GM19099 (cell line): Measurements from ENCODE around the gene PRRT1.

Source experiments
- POLR2A ChIP-seq: IDR thresholded peaks from 3 replicates; pipeline ENCODE4 v1.6.1; 2011; ENCODE audit warnings: low read depth; ENCODE audit not compliant: insufficient read length; ENCODE audit errors: extremely low read depth

The PRRT1 gene

GRCh38 chr6:32123681-32124080, 28.1 kb downstream of the PRRT1 start:
- TF ChIP-seq POLR2A = no peak

GRCh38 chr6:32120573-32121059, 31.1 kb downstream of the PRRT1 start:
- no peak for TF ChIP-seq POLR2A

GRCh38 chr6:32118782-32119628, 32.7 kb downstream of the PRRT1 start:
- no peak for TF ChIP-seq POLR2A

GRCh38 chr6:32117461-32117860, 34.3 kb downstream of the PRRT1 start:
- TF ChIP-seq POLR2A = no peak

GRCh38 chr6:32116674-32117073, 35.1 kb downstream of the PRRT1 start:
- TF ChIP-seq POLR2A = no peak

GRCh38 chr6:32115623-32116022, 36.1 kb downstream of the PRRT1 start:
- TF ChIP-seq POLR2A = no peak

GRCh38 chr6:32114796-32115195, 36.9 kb downstream of the PRRT1 start:
- TF ChIP-seq POLR2A = no peak

- TF ChIP-seq POLR2A = no peak
These were observed 38.1 kb downstream of the PRRT1 start for GRCh38 chr6:32113386-32114352.

- TF ChIP-seq POLR2A = no peak
These were observed 39.2 kb downstream of the PRRT1 start for GRCh38 chr6:32112431-32112980.

- TF ChIP-seq POLR2A = no peak
These were observed 40.2 kb downstream of the PRRT1 start for GRCh38 chr6:32111424-32112066.

GRCh38 chr6:32110632-32111031, 41.1 kb downstream of the PRRT1 start:
- TF ChIP-seq POLR2A = no peak

GRCh38 chr6:32109765-32110160, 42.0 kb downstream of the PRRT1 start:
- no peak for TF ChIP-seq POLR2A

GRCh38 chr6:32109114-32109764, 42.5 kb downstream of the PRRT1 start, which contains the start of gene TNXB:
TNXB (minus strand) TSS chr6:32109338; CDS start chr6:32098198, 11,140 bp downstream.
- TF ChIP-seq POLR2A = no peak

- TF ChIP-seq POLR2A = no peak
These were observed 43.0 kb downstream of the PRRT1 start for GRCh38 chr6:32108727-32109113.
